ENCODE measurements around the gene PRTN3.

PRTN3 gene

DNA sequence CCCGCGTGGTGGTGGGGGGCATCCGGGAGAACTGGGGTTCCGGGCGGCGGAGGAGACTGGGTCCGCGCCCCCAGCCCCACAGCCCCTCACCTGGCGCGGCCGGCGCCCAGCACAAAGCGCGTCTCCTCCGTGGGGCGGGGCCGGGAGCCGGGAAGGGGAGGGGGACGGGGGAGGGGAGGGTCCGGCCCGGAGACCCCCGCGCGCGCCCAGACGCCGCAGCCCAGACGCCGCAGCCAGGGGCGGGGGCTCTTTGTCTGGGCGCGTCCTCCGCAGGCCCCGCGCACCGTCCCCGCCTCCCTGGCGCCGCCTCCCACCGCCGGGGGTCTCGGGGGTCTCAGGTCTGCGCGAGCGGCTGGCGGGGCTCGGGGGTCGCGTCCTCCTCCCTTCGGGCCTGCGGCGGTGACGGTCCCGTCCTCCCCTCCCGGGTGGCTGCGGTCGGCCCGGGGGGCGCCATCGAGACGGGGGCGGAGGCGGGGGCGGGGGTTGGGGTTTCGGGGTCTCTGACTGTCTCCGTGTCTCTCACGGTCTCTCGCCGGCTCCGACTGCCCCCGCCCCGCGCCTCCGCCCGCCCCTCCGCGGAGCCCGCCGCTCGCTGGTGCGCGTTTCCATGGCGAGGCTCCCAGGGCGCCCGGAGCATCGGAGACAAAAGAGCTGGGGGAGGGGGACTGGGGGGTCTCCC lies 18.8 kb upstream of the PRTN3 start, which contains the start of gene PLPPR3:
Gene PLPPR3, minus strand, starts transcription at position 131 of the 679 bp plus-strand sequence. CDS start 396 bp downstream, outside the sequence.
- Histone ChIP-seq H3K14ac (ENCODE audit: low read length) (peak within 1 kb of the TSS; percentile 89), H3K18ac (ENCODE audit: low read length) (peak within 1 kb of the TSS; percentile 99), H3K4me1 (ENCODE audit: control insufficient read depth in 2 of 2, insufficient read depth in 1 of 2, low read depth in 1 of 2, low read length in 2 of 2) (peaks cover 6% of the 10 kb centered on the region in 2 donors), H2BK15ac (ENCODE audit: low read length) (peak within 1 kb of the TSS; percentile 89), H3K27me3 (ENCODE audit: control insufficient read depth in 3 of 3, insufficient read depth in 3 of 3, low read depth in 1 of 3, low read length in 3 of 3) (no peaks in the 10 kb centered on the region), H3K4me3 (ENCODE audit: low read length in 2 of 2) (peak within 1 kb of the TSS; percentile 72 to 98), H3K79me1 (ENCODE audit: low read depth, low read length) (peaks cover 3% of the 10 kb centered on the region), H2BK12ac (ENCODE audit: low read length) (peak within 1 kb of the TSS; percentile 94), H3K9me3 (replicated peaks in 1 of 2; ENCODE audit: control insufficient read depth in 2 of 2, insufficient read depth in 1 of 2, low read depth in 1 of 2, low read length in 2 of 2) (no peaks in the 10 kb centered on the region), H4K91ac (ENCODE audit: low read depth, low read length, poor library complexity) (peak within 1 kb of the TSS; percentile 53), H4K8ac (ENCODE audit: low read depth, low read length) (no peak within 1 kb of the TSS), H3K4ac (ENCODE audit: low read length) (peak within 1 kb of the TSS; percentile 93), H3K4me2 (ENCODE audit: insufficient read depth, low read length, poor library complexity, severe bottlenecking) (peak within 1 kb of the TSS; percentile 66), H3K23ac (ENCODE audit: low read depth, low read length, poor library complexity) (peak within 1 kb of the TSS; percentile 96), H2AK5ac (ENCODE audit: low read depth, low read length) (peak within 1 kb of the TSS; percentile 100), H2AFZ (ENCODE audit: low read length) (peak within 1 kb of the TSS; percentile 88), H3K27ac (replicated peaks; ENCODE audit: low read length) (peak within 1 kb of the TSS; percentile 68), H2BK5ac (ENCODE audit: low read length) (peak within 1 kb of the TSS; percentile 96), H3K36me3 (replicated peaks in 1 of 2; ENCODE audit: control insufficient read depth in 2 of 2, insufficient read depth in 2 of 2, low read length in 2 of 2) (peaks cover 0 to 6% of the 10 kb centered on the region in 2 donors), H3K9ac (ENCODE audit: low read depth, low read length, poor library complexity) (peak within 1 kb of the TSS; percentile 88), H2BK120ac (ENCODE audit: low read depth, low read length) (peak within 1 kb of the TSS; percentile 94)
- WGBS, 2 donors (ENCODE audit: extremely low coverage in 2 of 2, insufficient read length in 2 of 2, insufficient replicate concordance in 1 of 2): no CpG with 5 or more reads among the region's 86 CpGs
- peak; percentile 79 for DNase-seq (ENCODE audit: low spot score)

DNA sequence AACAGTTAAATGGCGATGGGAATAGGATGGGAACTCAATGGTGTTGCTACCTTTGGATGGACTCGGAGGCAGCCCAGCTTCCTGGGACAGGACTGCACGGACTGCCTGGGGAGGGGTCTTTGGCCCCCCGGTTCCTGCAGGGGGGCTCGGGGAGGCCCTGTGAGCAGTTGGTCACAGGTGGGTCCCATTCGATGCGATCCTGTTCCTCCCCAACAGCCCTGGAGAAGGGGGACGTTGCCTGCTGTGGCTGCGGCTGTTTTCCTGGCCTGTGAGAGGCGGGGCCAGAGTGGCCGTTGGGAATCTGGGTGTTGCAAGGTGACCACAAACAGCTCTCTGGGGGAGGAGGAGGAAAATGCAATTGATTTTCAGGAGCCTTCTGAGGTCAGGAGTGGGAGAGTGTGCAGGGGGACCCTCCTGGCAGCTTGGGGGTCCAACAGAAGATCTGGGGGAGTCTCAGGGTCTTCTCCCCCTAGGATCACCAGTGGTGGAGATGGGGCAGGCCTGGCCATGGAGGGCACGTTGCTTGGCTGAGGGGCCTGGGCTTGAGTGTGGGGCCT lies 17.2 kb upstream of the PRTN3 start:
- Histone ChIP-seq H2AK5ac (ENCODE audit: low read depth, low read length) (peak overlapping the region; percentile 99), H3K9ac (ENCODE audit: low read depth, low read length, poor library complexity) (no peak overlapping the region), H2BK12ac (ENCODE audit: low read length) (peak overlapping the region; percentile 95), H3K27ac (replicated peaks; ENCODE audit: low read length) (peak overlapping the region; percentile 61), H2BK120ac (ENCODE audit: low read depth, low read length) (no peak overlapping the region), H3K9me3 (replicated peaks in 1 of 2; ENCODE audit: control insufficient read depth in 2 of 2, insufficient read depth in 1 of 2, low read depth in 1 of 2, low read length in 2 of 2) (no peaks in the 10 kb centered on the region), H3K18ac (ENCODE audit: low read length) (peak overlapping the region; percentile 87), H2AFZ (ENCODE audit: low read length) (peak overlapping the region; percentile 84), H3K4me1 (ENCODE audit: control insufficient read depth in 2 of 2, insufficient read depth in 1 of 2, low read depth in 1 of 2, low read length in 2 of 2) (peaks cover 6% of the 10 kb centered on the region in 2 donors), H3K4me2 (ENCODE audit: insufficient read depth, low read length, poor library complexity, severe bottlenecking) (peak overlapping the region; percentile 11), H3K4ac (ENCODE audit: low read length) (no peak overlapping the region), H4K91ac (ENCODE audit: low read depth, low read length, poor library complexity) (no peak overlapping the region), H3K14ac (ENCODE audit: low read length) (peak overlapping the region; percentile 1), H3K36me3 (replicated peaks in 1 of 2; ENCODE audit: control insufficient read depth in 2 of 2, insufficient read depth in 2 of 2, low read length in 2 of 2) (no peaks in the 10 kb centered on the region), H3K4me3 (ENCODE audit: low read length in 2 of 2) (no peak overlapping the region), H2BK15ac (ENCODE audit: low read length) (peak overlapping the region; percentile 100), H2BK5ac (ENCODE audit: low read length) (peak overlapping the region; percentile 62), H3K23ac (ENCODE audit: low read depth, low read length, poor library complexity) (no peak overlapping the region), H3K79me1 (ENCODE audit: low read depth, low read length) (peaks cover 3% of the 10 kb centered on the region), H3K27me3 (ENCODE audit: control insufficient read depth in 3 of 3, insufficient read depth in 3 of 3, low read depth in 1 of 3, low read length in 3 of 3) (no peaks in the 10 kb centered on the region), H4K8ac (ENCODE audit: low read depth, low read length) (no peak overlapping the region)
- no peak for DNase-seq (ENCODE audit: low spot score)
- WGBS, 2 donors (ENCODE audit: extremely low coverage in 2 of 2, insufficient read length in 2 of 2, insufficient replicate concordance in 1 of 2): no CpG with 5 or more reads among the region's 12 CpGs

DNA sequence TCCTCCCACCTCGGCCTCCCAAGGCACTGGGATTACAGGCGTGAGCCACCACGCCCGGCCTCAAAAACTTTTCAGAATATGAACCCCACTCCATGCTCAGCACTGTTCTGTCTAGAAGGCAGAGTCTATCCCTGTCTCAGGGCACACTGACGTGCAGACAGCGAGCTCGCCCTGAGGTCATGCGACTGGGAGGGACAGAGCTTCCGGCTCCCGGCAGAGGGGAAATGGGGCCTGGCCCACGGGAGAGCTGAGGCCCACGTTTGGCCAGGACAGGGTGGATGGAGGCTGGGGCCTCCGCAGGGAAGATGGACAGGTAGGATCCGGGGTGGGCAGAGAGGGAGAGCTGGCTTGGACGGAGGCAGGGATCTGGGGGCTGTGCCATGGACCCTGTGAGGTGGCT lies 15.9 kb upstream of the PRTN3 start:
- no peak for DNase-seq (ENCODE audit: low spot score)
- no peak overlapping the region for H3K4ac ChIP-seq (ENCODE audit: low read length)
- H2BK120ac ChIP-seq (ENCODE audit: low read depth, low read length): no peak overlapping the region
- H3K14ac ChIP-seq (ENCODE audit: low read length): no peak overlapping the region
- H2BK15ac ChIP-seq (ENCODE audit: low read length): no peak overlapping the region
- no peak overlapping the region for H3K9ac ChIP-seq (ENCODE audit: low read depth, low read length, poor library complexity)
- H2AK5ac ChIP-seq (ENCODE audit: low read depth, low read length): peak overlapping the region; percentile 72
- H4K8ac ChIP-seq (ENCODE audit: low read depth, low read length): no peak overlapping the region
- no peak overlapping the region for H3K4me2 ChIP-seq (ENCODE audit: insufficient read depth, low read length, poor library complexity, severe bottlenecking)
- no peaks in the 10 kb centered on the region for H3K79me1 ChIP-seq (ENCODE audit: low read depth, low read length)
- no peak overlapping the region for H2BK5ac ChIP-seq (ENCODE audit: low read length)
- H3K23ac ChIP-seq (ENCODE audit: low read depth, low read length, poor library complexity): no peak overlapping the region
- no peaks in the 10 kb centered on the region for H3K36me3 ChIP-seq (replicated peaks in 1 of 2; ENCODE audit: control insufficient read depth in 2 of 2, insufficient read depth in 2 of 2, low read length in 2 of 2)
- H3K27ac ChIP-seq (replicated peaks; ENCODE audit: low read length): no peak overlapping the region
- H3K4me1 ChIP-seq (ENCODE audit: control insufficient read depth in 2 of 2, insufficient read depth in 1 of 2, low read depth in 1 of 2, low read length in 2 of 2): peaks cover 6% of the 10 kb centered on the region in 2 donors
- WGBS, 2 donors (ENCODE audit: extremely low coverage in 2 of 2, insufficient read length in 2 of 2, insufficient replicate concordance in 1 of 2): no CpG with 5 or more reads among the region's 15 CpGs
- H3K27me3 ChIP-seq (ENCODE audit: control insufficient read depth in 3 of 3, insufficient read depth in 3 of 3, low read depth in 1 of 3, low read length in 3 of 3): no peaks in the 10 kb centered on the region
- H2AFZ ChIP-seq (ENCODE audit: low read length): no peak overlapping the region
- H3K4me3 ChIP-seq (ENCODE audit: low read length in 2 of 2): no peak overlapping the region
- H2BK12ac ChIP-seq (ENCODE audit: low read length): no peak overlapping the region
- peak overlapping the region; percentile 8 for H3K18ac ChIP-seq (ENCODE audit: low read length)
- H3K9me3 ChIP-seq (replicated peaks in 1 of 2; ENCODE audit: control insufficient read depth in 2 of 2, insufficient read depth in 1 of 2, low read depth in 1 of 2, low read length in 2 of 2): no peaks in the 10 kb centered on the region
- no peak overlapping the region for H4K91ac ChIP-seq (ENCODE audit: low read depth, low read length, poor library complexity)

DNA sequence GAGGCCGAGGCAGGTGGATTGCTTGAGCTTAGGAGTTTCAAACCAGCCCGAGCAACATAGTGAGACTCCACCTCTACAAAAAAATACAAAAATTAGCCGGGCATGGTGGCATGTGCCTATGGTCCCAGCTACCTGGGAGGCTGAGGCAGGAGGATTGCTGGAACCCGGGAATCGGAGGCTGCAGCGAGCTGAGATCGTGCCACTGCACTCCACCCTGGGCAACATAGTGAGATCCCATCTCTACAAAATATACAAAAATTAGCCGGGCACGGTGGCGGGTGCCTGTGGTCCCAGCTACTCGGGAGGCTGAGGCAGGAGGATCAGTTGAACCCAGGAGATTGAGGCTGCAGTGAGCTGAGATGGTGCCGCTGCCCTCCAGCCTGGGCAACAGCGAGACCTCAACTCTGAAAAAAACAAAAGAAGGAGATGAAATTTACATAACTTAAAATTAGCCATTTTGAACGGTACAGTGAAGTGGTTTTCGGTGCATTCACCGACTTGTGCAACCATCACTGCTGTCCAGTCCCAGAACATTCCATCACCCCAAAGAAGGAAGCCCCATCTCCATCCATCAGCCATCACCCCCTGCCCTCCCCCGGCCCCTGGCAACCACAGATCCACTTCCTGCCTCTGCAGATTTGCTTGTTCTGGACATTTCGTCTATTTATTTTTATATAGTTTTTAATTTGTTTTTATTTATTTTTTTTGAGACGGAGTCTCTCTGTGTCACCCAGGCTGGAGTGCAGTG lies 14.7 kb upstream of the PRTN3 start:
- Histone ChIP-seq H2BK12ac (ENCODE audit: low read length) (no peak overlapping the region), H3K27me3 (ENCODE audit: control insufficient read depth in 3 of 3, insufficient read depth in 3 of 3, low read depth in 1 of 3, low read length in 3 of 3) (no peaks in the 10 kb centered on the region), H2AFZ (ENCODE audit: low read length) (no peak overlapping the region), H4K91ac (ENCODE audit: low read depth, low read length, poor library complexity) (no peak overlapping the region), H3K9ac (ENCODE audit: low read depth, low read length, poor library complexity) (no peak overlapping the region), H2BK5ac (ENCODE audit: low read length) (no peak overlapping the region), H3K14ac (ENCODE audit: low read length) (no peak overlapping the region), H2AK5ac (ENCODE audit: low read depth, low read length) (no peak overlapping the region), H2BK15ac (ENCODE audit: low read length) (no peak overlapping the region), H2BK120ac (ENCODE audit: low read depth, low read length) (no peak overlapping the region), H3K4me3 (ENCODE audit: low read length in 2 of 2) (no peak overlapping the region), H3K23ac (ENCODE audit: low read depth, low read length, poor library complexity) (no peak overlapping the region), H3K18ac (ENCODE audit: low read length) (no peak overlapping the region), H3K79me1 (ENCODE audit: low read depth, low read length) (no peaks in the 10 kb centered on the region), H3K4me2 (ENCODE audit: insufficient read depth, low read length, poor library complexity, severe bottlenecking) (no peak overlapping the region), H4K8ac (ENCODE audit: low read depth, low read length) (no peak overlapping the region), H3K4ac (ENCODE audit: low read length) (no peak overlapping the region), H3K27ac (replicated peaks; ENCODE audit: low read length) (no peak overlapping the region), H3K36me3 (replicated peaks in 1 of 2; ENCODE audit: control insufficient read depth in 2 of 2, insufficient read depth in 2 of 2, low read length in 2 of 2) (no peaks in the 10 kb centered on the region), H3K4me1 (ENCODE audit: control insufficient read depth in 2 of 2, insufficient read depth in 1 of 2, low read depth in 1 of 2, low read length in 2 of 2) (peaks cover 6% of the 10 kb centered on the region in 2 donors), H3K9me3 (replicated peaks in 1 of 2; ENCODE audit: control insufficient read depth in 2 of 2, insufficient read depth in 1 of 2, low read depth in 1 of 2, low read length in 2 of 2) (no peaks in the 10 kb centered on the region)
- no CpG with 5 or more reads among the region's 19 CpGs for WGBS, 2 donors (ENCODE audit: extremely low coverage in 2 of 2, insufficient read length in 2 of 2, insufficient replicate concordance in 1 of 2)
- DNase-seq (ENCODE audit: low spot score): no peak

All from neuronal stem cell (in vitro differentiated cells).